ENCODE data around the gene SLC44A3.

- no peak for TF ChIP-seq CTCF (IDR thresholded peaks at IDR 0.05)
- no peak for TF ChIP-seq POLR2A (IDR thresholded peaks at IDR 0.05; ENCODE audit: low read depth)
- TF ChIP-seq EP300 (IDR thresholded peaks at IDR 0.05), result no peak
Measured at GRCh38 chr1:94874423-94874822, 54.3 kb downstream of the SLC44A3 start.
